Left ventricle myocardium inferior (tissue), 1 donor: Measurements from ENCODE around the gene NDUFS2. TPM values are rescaled to one million over a fixed set of nuclear protein-coding genes. Genes with fewer than 3 reads are reported as not detected.

Source experiments
- DNase-seq: peaks from one replicate; pipeline ENCODE4 v3.0.0-alpha.2; 2020
- H3K27ac ChIP-seq: fragments of 200-600 bp; replicated peaks from 2 replicates; pipeline ENCODE4 v1.8.0; 2021
- H3K27me3 ChIP-seq: fragments of 200-600 bp; 2 replicates; pipeline ENCODE4 v1.8.0; 2021; ENCODE audit warnings: low read depth
- H3K36me3 ChIP-seq: fragments of 200-600 bp; 2 replicates; pipeline ENCODE4 v1.8.0; 2021
- H3K4me1 ChIP-seq: fragments of 200-600 bp; 2 replicates; pipeline ENCODE4 v1.8.0; 2021
- H3K4me3 ChIP-seq: fragments of 200-600 bp; 2 replicates; pipeline ENCODE4 v1.8.0; 2021; ENCODE audit warnings: mild to moderate bottlenecking, moderate library complexity
- H3K9me3 ChIP-seq: fragments of 200-600 bp; replicated peaks from 2 replicates; pipeline ENCODE4 v1.8.0; 2021
- CTCF ChIP-seq: fragments of 200-600 bp; IDR thresholded peaks from 2 replicates; pipeline ENCODE4 v1.8.0; 2021; ENCODE audit warnings: antibody characterized with exemption, mild to moderate bottlenecking, borderline replicate concordance
- intact Hi-C: fragments of 100-400 bp; cut with micrococcal nuclease; formaldehyde crosslinking; loops from one replicate; pipeline ENCODE4 v1.11.0; 2022
- total RNA-seq: library from RNA; stranded (reverse); fragmentation: NEBNext Ultra II Directional; extraction: Animal tissue kit (Norgen Biotek cat#: 25700); gene quantifications from one replicate; pipeline ENCODE4 v1.2.1, GENCODE V29; 2021
- donor health status: DM: no; HTN: yes; CAD: no; lungs with severe emphysema.

Gene NDUFS2
- total RNA-seq, 1 donor from 2014 or later: 302 TPM

- Histone ChIP-seq H3K9me3 (no peaks in the 10 kb centered on the region), H3K4me1 (peaks cover 47% of the 10 kb centered on the region), H3K27me3 (no peaks in the 10 kb centered on the region), H3K36me3 (peaks cover 69% of the 10 kb centered on the region), H3K27ac (peak overlapping the region; percentile 34), H3K4me3 (no peak overlapping the region)
- no peak for DNase-seq
- intact Hi-C loops: no loop called here
- TF ChIP-seq CTCF: no peak
Observed at GRCh38 chr1:161173711-161174110, 28.5 kb upstream of the NDUFS2 start.

GRCh38 chr1:161174911-161175310 lies 27.3 kb upstream of the NDUFS2 start:
- H3K4me3 ChIP-seq: no peak overlapping the region
- intact Hi-C loops: no loop called here
- H3K4me1 ChIP-seq: peaks cover 47% of the 10 kb centered on the region
- no peak for DNase-seq
- H3K27me3 ChIP-seq: no peaks in the 10 kb centered on the region
- no peak for TF ChIP-seq CTCF
- no peak overlapping the region for H3K27ac ChIP-seq
- peaks cover 58% of the 10 kb centered on the region for H3K36me3 ChIP-seq
- no peaks in the 10 kb centered on the region for H3K9me3 ChIP-seq

- peak overlapping the region; percentile 85 for H3K4me3 ChIP-seq
- H3K36me3 ChIP-seq: peaks cover 48% of the 10 kb centered on the region
- peaks cover 47% of the 10 kb centered on the region for H3K4me1 ChIP-seq
Observed at GRCh38 chr1:161175771-161176453, 26.3 kb upstream of the NDUFS2 start.

GRCh38 chr1:161176468-161177111 lies 25.6 kb upstream of the NDUFS2 start:
- intact Hi-C loops: no loop called here
- H3K27ac ChIP-seq: peak overlapping the region; percentile 91
- no peak for TF ChIP-seq CTCF
- H3K36me3 ChIP-seq: peaks cover 41% of the 10 kb centered on the region
- peak overlapping the region; percentile 85 for H3K4me3 ChIP-seq
- peaks cover 47% of the 10 kb centered on the region for H3K4me1 ChIP-seq
- H3K27me3 ChIP-seq: no peaks in the 10 kb centered on the region
- no peak for DNase-seq
- no peaks in the 10 kb centered on the region for H3K9me3 ChIP-seq

More at GRCh38 chr1:161175771-161176453, 26.3 kb upstream of the NDUFS2 start:
- H3K9me3 ChIP-seq: no peaks in the 10 kb centered on the region
- no peaks in the 10 kb centered on the region for H3K27me3 ChIP-seq
- peak overlapping the region; percentile 91 for H3K27ac ChIP-seq
- no peak for DNase-seq
- intact Hi-C loops: no loop called here
- no peak for TF ChIP-seq CTCF

- DNase-seq: peak; percentile 92
- Histone ChIP-seq H3K4me1 (peaks cover 47% of the 10 kb centered on the region), H3K4me3 (peak within 1 kb of the TSS; percentile 85), H3K27ac (peak within 1 kb of the TSS; percentile 91), H3K36me3 (peaks cover 34% of the 10 kb centered on the region), H3K27me3 (no peaks in the 10 kb centered on the region), H3K9me3 (no peaks in the 10 kb centered on the region)
- intact Hi-C loops: no loop called here
- TF ChIP-seq CTCF: peak; percentile 28
Observed at GRCh38 chr1:161177112-161177935, 24.8 kb upstream of the NDUFS2 start, which contains the start of gene B4GALT3. Gene B4GALT3 (minus strand): TSS chr1:161177507. CDS start chr1:161176060, 1,447 bp downstream.
